NCI-H526 (cell line): ENCODE data around the gene TMEM150B.

Experiments
- DNase-seq, 2 experiments: peaks; one replicate each; lab custom pipeline; 2025; lab: John Stamatoyannopoulos, UW

TMEM150B gene

DNA sequence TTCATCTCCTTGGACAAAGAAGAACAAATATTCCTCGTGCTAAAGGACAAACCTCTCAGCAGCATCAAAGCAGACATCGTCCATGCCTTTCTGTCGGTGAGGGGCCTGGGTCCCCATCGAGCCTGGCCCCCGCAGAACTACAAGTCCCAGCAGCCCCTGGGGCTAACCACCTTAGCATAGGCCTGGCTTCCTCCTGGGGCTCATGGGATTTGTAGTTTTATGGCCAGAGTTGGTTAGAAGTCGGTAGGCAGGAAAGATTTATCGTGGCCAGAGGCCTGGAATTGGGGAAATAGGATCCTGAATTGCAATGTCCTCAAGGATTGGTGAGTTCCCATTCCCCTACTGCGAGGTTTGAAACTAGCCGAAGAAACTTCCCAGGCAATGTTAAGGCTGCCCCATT lies 19.6 kb downstream of the TMEM150B start:
- peak in 1 of 2 experiments; percentile 73 for DNase-seq

DNA sequence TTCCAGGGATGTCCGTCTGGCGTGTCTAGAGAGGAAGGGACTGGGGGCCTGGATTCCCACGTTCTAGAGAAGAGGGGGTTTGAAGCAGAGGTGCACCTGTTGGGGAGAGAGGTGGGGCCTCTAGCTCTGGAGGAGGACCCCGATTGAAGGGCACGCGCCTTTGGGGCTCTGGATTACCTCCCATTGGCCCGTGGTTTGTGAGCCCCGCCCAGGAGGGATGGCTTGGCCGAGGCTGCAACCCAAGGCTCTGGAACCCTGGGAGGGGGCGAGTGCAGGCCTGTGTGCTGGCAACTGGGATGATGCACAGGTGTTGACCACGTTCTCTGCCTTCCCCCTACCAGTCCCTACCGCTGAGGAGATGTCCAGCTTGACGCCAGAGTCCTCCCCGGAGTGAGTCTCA lies 20.2 kb downstream of the TMEM150B start:
- DNase-seq: no peak

- DNase-seq: peak in 1 of 2 experiments; percentile 86
Measured at GRCh38 chr19:55304279-55304978, 20.7 kb downstream of the TMEM150B start.

DNA sequence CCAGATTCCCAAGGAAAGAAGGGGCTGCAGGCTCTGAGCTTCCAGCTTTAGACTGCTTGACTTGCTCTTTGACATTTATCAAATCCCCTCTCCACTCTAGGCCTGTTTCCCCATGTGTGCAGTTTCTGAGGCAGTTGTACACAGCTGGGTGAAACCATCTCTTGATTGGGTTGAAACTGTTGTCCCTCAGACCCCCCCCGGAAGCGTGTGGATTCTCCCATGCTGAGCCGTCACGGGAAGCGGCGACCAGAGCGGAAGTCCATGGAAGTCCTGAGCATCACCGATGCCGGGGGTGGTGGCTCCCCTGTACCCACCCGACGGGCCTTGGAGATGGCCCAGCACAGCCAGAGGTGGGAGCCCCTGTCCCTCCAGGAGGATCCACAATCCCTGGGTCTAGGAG lies 21.7 kb downstream of the TMEM150B start:
- DNase-seq: no peak

DNA sequence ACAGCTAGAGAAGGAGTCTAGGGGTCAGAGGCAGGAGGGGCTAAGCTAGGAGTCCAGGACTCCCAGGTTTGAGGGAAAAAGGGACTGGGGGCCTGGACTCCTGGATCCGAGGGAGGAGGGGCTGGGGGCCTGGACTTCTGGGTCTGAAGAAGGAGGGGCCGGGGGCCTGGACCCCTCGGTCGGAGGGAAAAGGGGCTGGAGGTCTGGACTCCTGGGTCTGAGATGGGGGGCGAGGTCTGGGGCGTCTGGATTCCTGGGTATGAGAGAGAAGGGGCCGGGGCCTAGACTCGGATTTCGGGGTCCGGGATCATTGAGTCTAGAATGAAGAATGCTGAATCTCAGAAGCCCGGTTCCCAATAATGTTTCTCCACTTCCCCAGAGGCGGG lies 22.8 kb downstream of the TMEM150B start:
- DNase-seq: no peak

DNA sequence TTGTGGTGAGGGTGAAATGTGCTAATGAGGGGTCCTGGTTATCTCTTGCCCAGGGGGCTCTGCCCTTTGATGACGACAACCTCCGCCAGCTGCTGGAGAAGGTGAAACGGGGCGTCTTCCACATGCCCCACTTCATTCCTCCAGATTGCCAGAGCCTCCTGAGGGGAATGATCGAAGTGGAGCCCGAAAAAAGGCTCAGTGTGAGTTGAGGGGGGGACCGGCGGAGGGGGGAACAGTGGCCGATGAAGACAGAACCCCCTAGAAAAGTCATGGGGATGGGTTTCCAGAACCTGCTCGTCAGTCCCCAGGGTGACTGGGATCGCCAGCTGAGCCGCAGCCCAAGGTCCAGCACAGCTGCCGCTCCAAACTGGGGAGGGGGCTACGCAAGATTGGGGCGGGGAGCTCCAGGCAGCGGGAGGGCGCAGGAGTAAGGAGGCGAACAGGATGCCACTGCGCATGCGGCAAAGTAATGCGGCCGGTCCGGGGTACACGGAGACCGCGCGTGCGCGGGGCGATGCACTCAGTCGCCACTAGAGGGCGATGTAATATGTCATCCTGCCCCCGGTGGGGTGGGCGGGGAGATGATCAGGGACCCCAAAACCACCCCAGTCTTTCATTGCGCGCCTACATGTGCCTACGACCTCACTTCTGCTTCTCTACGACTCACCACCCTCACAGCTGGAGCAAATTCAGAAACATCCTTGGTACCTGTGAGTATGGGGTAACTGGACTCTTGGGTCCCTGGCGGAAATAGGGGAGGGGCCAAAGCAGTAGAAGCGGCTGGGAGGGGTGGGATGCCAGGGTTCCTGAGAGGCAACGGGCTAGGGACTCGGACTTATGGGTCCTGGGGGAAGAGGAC lies 23.5 kb downstream of the TMEM150B start:
- peak; percentile 22 to 93 for DNase-seq

DNA sequence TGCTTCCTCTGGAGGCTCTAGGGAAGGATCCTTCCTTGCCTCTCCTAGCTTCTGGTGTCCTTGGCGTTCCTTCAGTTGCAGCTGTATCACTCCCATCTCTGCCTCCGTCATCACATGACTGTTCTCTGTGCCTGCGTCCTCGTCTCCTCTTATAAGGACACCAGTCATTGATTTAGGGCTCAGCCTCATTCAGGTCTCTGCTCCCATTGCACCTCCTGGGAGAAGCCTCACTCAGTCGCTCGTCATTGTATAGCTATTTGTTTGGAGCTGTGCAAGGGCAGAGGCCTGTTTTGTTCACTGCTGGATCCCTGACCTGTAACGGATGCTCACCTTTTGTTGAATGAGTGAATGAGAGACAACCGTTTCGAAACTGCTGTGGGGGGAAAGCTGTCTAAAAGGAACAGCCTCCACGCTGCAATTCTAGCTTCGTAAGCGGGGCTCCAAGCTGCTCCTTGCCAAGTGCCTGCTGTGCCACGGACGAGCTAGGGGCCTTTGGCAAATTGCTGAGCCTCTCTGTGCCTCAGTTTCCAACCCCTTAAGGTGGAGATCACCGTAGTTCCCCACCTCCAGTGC lies 24.2 kb downstream of the TMEM150B start:
- DNase-seq: no peak

GRCh38 chr19:55299991-55300390 lies 25.1 kb downstream of the TMEM150B start:
- DNase-seq: no peak

DNA sequence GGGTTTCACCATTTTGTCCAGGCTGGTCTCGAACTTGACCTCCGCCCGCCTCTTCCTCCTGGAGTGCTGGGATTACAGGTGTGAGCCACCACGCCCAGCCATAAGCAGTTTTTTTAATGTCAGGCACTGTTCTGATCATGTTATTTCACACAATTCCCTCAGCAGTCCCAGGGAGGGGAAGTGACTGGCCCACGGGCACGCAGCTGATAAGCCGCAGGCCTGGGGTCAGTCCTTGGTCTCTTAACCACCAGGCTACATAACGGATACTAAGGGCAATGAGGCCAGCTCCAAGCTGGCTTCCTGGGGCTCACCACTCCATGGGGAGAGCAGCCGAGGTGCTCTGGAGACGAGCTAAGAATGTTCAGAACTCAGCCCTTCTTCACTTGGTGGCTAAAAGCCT lies 27.9 kb downstream of the TMEM150B start:
- DNase-seq: no peak

GRCh38 chr19:55289117-55289796 lies 35.9 kb downstream of the TMEM150B start:
- DNase-seq: peak in 1 of 2 experiments; percentile 24

GRCh38 chr19:55287361-55288079 lies 37.6 kb downstream of the TMEM150B start:
- no peak for DNase-seq

GRCh38 chr19:55285229-55285890 lies 39.8 kb downstream of the TMEM150B start:
- DNase-seq: peak in 1 of 2 experiments; percentile 31

- peak in 1 of 2 experiments; percentile 52 for DNase-seq
Measured at GRCh38 chr19:55284405-55285058, 40.6 kb downstream of the TMEM150B start.

DNA sequence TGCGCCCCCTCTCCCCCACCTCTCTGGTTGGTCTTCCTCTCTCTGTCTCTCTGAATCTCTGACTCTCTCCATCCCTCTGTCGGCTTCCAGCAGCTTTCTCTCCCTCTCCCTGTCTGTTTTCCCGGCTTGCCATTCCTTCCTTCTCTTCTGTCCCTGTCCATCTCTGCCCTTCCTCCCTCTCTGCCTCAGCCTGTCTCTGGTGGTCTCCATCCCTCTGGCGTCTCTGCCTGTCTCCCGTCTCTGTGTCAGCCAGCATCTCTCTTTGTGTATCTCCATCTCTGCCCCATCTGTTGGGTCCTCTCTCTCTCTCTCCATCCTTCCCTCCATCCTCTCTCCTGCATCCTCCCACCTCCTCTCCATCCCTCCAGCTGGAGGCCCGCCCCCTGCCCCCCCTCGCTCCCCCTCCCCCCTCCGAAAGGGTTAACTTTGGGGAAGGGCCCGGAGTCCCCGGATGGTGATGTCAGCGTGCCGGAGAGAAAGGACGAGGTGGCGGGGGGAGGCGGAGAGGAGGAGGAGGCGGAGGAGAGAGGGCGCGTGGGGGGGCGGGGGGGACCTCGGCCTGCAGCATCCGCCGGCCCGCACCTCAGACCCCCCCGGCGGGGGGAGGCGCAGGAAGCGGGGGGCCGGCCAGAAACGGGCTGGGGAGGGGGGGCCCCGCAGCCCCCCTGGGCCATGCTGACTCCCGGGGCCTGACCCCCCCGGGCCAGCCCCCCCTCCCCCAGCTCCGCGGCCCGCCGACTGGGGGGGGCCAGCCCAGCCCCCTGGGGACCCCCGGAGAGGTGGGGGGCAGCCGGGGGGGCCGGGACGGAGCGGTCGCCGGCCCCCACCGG lies 41.4 kb downstream of the TMEM150B start, which contains the start of gene BRSK1:
Gene BRSK1, plus strand, starts transcription at position 450 of the 830 bp plus-strand sequence. CDS start 446 bp downstream, outside the sequence.
- DNase-seq: peak; percentile 49 to 87

GRCh38 chr19:55279770-55280643 lies 45.1 kb downstream of the TMEM150B start, which contains the start of gene HSPBP1:
HSPBP1 (minus strand) TSS chr19:55280110; CDS start chr19:55279608, 502 bp downstream.
- DNase-seq: peak; percentile 97 to 99

GRCh38 chr19:55279340-55279739 lies 45.8 kb downstream of the TMEM150B start:
- DNase-seq: no peak

- no peak for DNase-seq
Measured at GRCh38 chr19:55278391-55279135, 46.6 kb downstream of the TMEM150B start.

GRCh38 chr19:55277494-55277893 lies 47.6 kb downstream of the TMEM150B start:
- no peak for DNase-seq
